OCI-LY1 (cell line): ENCODE data around the gene SFMBT2.

Experiments used
- H2AFZ ChIP-seq: fragments of 200-600 bp; sonication (generic), shearing (Covaris generic); 2 replicates; pipeline ENCODE4 v1.6.0; 2014; ENCODE audit warnings: antibody characterized with exemption, mild to moderate bottlenecking, low read length
- H3F3A ChIP-seq: fragments of 200-600 bp; sonication (generic), shearing (Covaris generic); 2 replicates; pipeline ENCODE4 v1.6.0; 2014; ENCODE audit warnings: mild to moderate bottlenecking, antibody characterized with exemption, low read length, moderate library complexity; ENCODE audit not compliant: insufficient read depth
- H3K27ac ChIP-seq: fragments of 200-600 bp; sonication (generic); 2 replicates; pipeline ENCODE4 v1.5.1; 2014; ENCODE audit warnings: low read length, mixed run types, mild to moderate bottlenecking, low read depth; ENCODE audit not compliant: poor library complexity, severe bottlenecking
- H3K27me3 ChIP-seq: fragments of 200-600 bp; sonication (generic); 2 replicates; pipeline ENCODE4 v1.6.0; 2014; ENCODE audit warnings: antibody characterized with exemption, mild to moderate bottlenecking, low read length, moderate library complexity; ENCODE audit not compliant: insufficient read depth
- H3K36me3 ChIP-seq: fragments of 200-600 bp; sonication (generic); 2 replicates; pipeline ENCODE4 v1.6.1; 2014; ENCODE audit warnings: mild to moderate bottlenecking, antibody characterized with exemption, low read length, moderate library complexity, mixed read lengths; ENCODE audit not compliant: insufficient read depth
- H3K4me1 ChIP-seq: fragments of 200-600 bp; sonication (generic); 2 replicates; pipeline ENCODE4 v1.5.1; 2014; ENCODE audit warnings: mild to moderate bottlenecking, low read length, moderate library complexity; ENCODE audit not compliant: insufficient read depth, severe bottlenecking
- H3K4me2 ChIP-seq: fragments of 200-600 bp; sonication (generic), shearing (Covaris generic); 2 replicates; pipeline ENCODE4 v1.6.1; 2014; ENCODE audit warnings: low read length
- H3K4me3 ChIP-seq: fragments of 200-600 bp; sonication (generic); 2 replicates; pipeline ENCODE4 v1.5.1; 2014; ENCODE audit warnings: low read length, low read depth, mild to moderate bottlenecking, mixed read lengths; ENCODE audit not compliant: poor library complexity, severe bottlenecking
- H3K79me2 ChIP-seq: fragments of 200-600 bp; shearing (Covaris generic); 2 replicates; pipeline ENCODE4 v1.6.1; 2016; ENCODE audit warnings: mixed run types, low read length, mixed read lengths; ENCODE audit not compliant: insufficient read depth
- H3K9ac ChIP-seq: fragments of 200-600 bp; sonication (generic), shearing (Covaris generic); 2 replicates; pipeline ENCODE4 v1.6.1; 2014; ENCODE audit warnings: mild to moderate bottlenecking, low read length, mixed read lengths
- H3K9me2 ChIP-seq: fragments of 200-600 bp; sonication (generic), shearing (Covaris generic); 2 replicates; pipeline ENCODE4 v1.6.1; 2014; ENCODE audit warnings: low read depth, mild to moderate bottlenecking, low read length, mixed read lengths
- H3K9me3 ChIP-seq: fragments of 200-600 bp; shearing (Covaris generic); 2 replicates; pipeline ENCODE4 v1.6.1; 2014; ENCODE audit warnings: low read length, mixed read lengths
- H4K20me1 ChIP-seq: fragments of 200-600 bp; sonication (generic), shearing (Covaris generic); 2 replicates; pipeline ENCODE4 v1.6.0; 2016; ENCODE audit warnings: mild to moderate bottlenecking, low read length; ENCODE audit not compliant: insufficient read depth
- CTCF ChIP-seq: fragments of 200-600 bp; sonication (generic), shearing (Covaris generic); IDR thresholded peaks from 2 replicates; pipeline ENCODE4 v1.5.1; 2017; ENCODE audit warnings: mild to moderate bottlenecking, antibody characterized with exemption, low read length, moderate library complexity, mixed read lengths
- EZH2 ChIP-seq: fragments of 200-600 bp; sonication (generic), shearing (Covaris generic); IDR thresholded peaks from 2 replicates; pipeline ENCODE4 v1.8.0; 2017; ENCODE audit warnings: borderline replicate concordance, mixed run types, mild to moderate bottlenecking, antibody characterized with exemption, low read length, moderate library complexity, mixed read lengths

Gene SFMBT2

GRCh38 chr10:7209458-7209857 lies 201.4 kb downstream of the SFMBT2 start:
- H3K9me3 ChIP-seq = no peaks in the 10 kb centered on the region
- H3K79me2 ChIP-seq = no peaks in the 10 kb centered on the region
- no peaks in the 10 kb centered on the region for H3K4me1 ChIP-seq
- no peaks in the 10 kb centered on the region for H3K27me3 ChIP-seq
- H4K20me1 ChIP-seq = no peaks in the 10 kb centered on the region
- no peak overlapping the region for H2AFZ ChIP-seq
- H3K9ac ChIP-seq = no peak overlapping the region
- no peak overlapping the region for H3K4me2 ChIP-seq
- H3F3A ChIP-seq = no peaks in the 10 kb centered on the region
- no peak overlapping the region for H3K27ac ChIP-seq
- H3K9me2 ChIP-seq = no peaks in the 10 kb centered on the region
- no peak overlapping the region for H3K4me3 ChIP-seq
- TF ChIP-seq EZH2 (no peak), CTCF (no peak)
- peaks cover 29% of the 10 kb centered on the region for H3K36me3 ChIP-seq

GRCh38 chr10:7206412-7207100 lies 204.3 kb downstream of the SFMBT2 start:
- Histone ChIP-seq H3K9me2 (no peaks in the 10 kb centered on the region), H3K79me2 (no peaks in the 10 kb centered on the region), H3K4me2 (no peak overlapping the region), H3K27me3 (no peaks in the 10 kb centered on the region), H3K9ac (no peak overlapping the region), H3K4me3 (no peak overlapping the region), H3F3A (no peaks in the 10 kb centered on the region), H3K4me1 (no peaks in the 10 kb centered on the region), H3K27ac (no peak overlapping the region), H2AFZ (no peak overlapping the region), H3K36me3 (peaks cover 29% of the 10 kb centered on the region), H4K20me1 (no peaks in the 10 kb centered on the region), H3K9me3 (no peaks in the 10 kb centered on the region)
- TF ChIP-seq CTCF (no peak), EZH2 (no peak)

GRCh38 chr10:7205656-7206055 lies 205.2 kb downstream of the SFMBT2 start:
- H3K9me3 ChIP-seq = no peaks in the 10 kb centered on the region

More at GRCh38 chr10:7205656-7206055, 205.2 kb downstream of the SFMBT2 start:
- no peaks in the 10 kb centered on the region for H4K20me1 ChIP-seq
- peaks cover 33% of the 10 kb centered on the region for H3K36me3 ChIP-seq
- TF ChIP-seq EZH2 (no peak), CTCF (no peak)
- no peaks in the 10 kb centered on the region for H3F3A ChIP-seq
- no peak overlapping the region for H3K4me3 ChIP-seq
- H3K27ac ChIP-seq = no peak overlapping the region
- no peaks in the 10 kb centered on the region for H3K79me2 ChIP-seq
- no peak overlapping the region for H3K4me2 ChIP-seq
- H3K4me1 ChIP-seq = no peaks in the 10 kb centered on the region
- H3K9ac ChIP-seq = no peak overlapping the region
- no peaks in the 10 kb centered on the region for H3K27me3 ChIP-seq
- H2AFZ ChIP-seq = no peak overlapping the region
- no peaks in the 10 kb centered on the region for H3K9me2 ChIP-seq
